H1 (cell line): ENCODE measurements around the gene EEF2K. TPM values are rescaled to one million over a fixed set of nuclear protein-coding genes. Genes with fewer than 3 reads are reported as not detected.

Source experiments
- ATF3 ChIP-seq: IDR thresholded peaks from 2 replicates; pipeline ENCODE4 v1.6.1; 2011; ENCODE audit warnings: low read depth, mild to moderate bottlenecking, low read length; ENCODE audit not compliant: insufficient read depth
- CHD1 ChIP-seq: IDR thresholded peaks from 2 replicates; pipeline ENCODE4 v1.6.1; 2012; ENCODE audit warnings: low read depth, low read length, improper control_type of control experiment
- CTBP2 ChIP-seq: IDR thresholded peaks from 2 replicates; pipeline ENCODE4 v1.7.0; 2011; ENCODE audit warnings: borderline replicate concordance, mild to moderate bottlenecking, moderate library complexity, mixed read lengths, low read length; ENCODE audit not compliant: insufficient read depth, insufficient read length
- HDAC2 ChIP-seq, 2 experiments: fragments of 300-600 bp in 1 of 2; sonication (generic) in 1 of 2; IDR thresholded peaks; 2 replicates each; pipeline ENCODE4 v1.6.1; 2011 to 2012; ENCODE audit warnings: low read depth in 2 of 2, low read length in 2 of 2, mild to moderate bottlenecking in 2 of 2, moderate library complexity in 2 of 2, borderline replicate concordance in 1 of 2, inconsistent platforms in 1 of 2
- KDM1A ChIP-seq: fragments of 200-600, 300-600 bp; sonication (generic); IDR thresholded peaks from 2 replicates; pipeline ENCODE4 v1.7.1; 2016; ENCODE audit warnings: mild to moderate bottlenecking, low read length, borderline replicate concordance
- KDM4A ChIP-seq: IDR thresholded peaks from one replicate; pipeline ENCODE4 v1.7.1; 2012; ENCODE audit warnings: low read depth, mild to moderate bottlenecking, moderate library complexity, low read length, inconsistent platforms; ENCODE audit not compliant: severe bottlenecking
- KDM5A ChIP-seq: fragments of 200-600 bp; IDR thresholded peaks from 2 replicates; pipeline ENCODE4 v1.7.1; 2012; ENCODE audit warnings: mild to moderate bottlenecking, low read length, inconsistent platforms, mixed read lengths
- NRF1 ChIP-seq: IDR thresholded peaks from 2 replicates; pipeline ENCODE4 v1.6.1; 2011; ENCODE audit warnings: mild to moderate bottlenecking, low read depth, low read length, improper control_type of control experiment
- PHF8 ChIP-seq: fragments of 200-600 bp; sonication (generic); conservative IDR thresholded peaks from 2 replicates; pipeline ENCODE4 v1.7.1; 2012; ENCODE audit warnings: low read depth, mild to moderate bottlenecking, inconsistent platforms, low read length, moderate library complexity
- POLR2AphosphoS5 ChIP-seq: IDR thresholded peaks from 2 replicates; pipeline ENCODE4 v1.6.1; 2011; ENCODE audit warnings: low read depth, low read length
- RFX5 ChIP-seq: IDR thresholded peaks from 2 replicates; pipeline ENCODE4 v1.6.1; 2011; ENCODE audit warnings: low read depth, low read length, improper control_type of control experiment, borderline replicate concordance
- RNF2 ChIP-seq: fragments of 200-900, 300-1000 bp; sonication (generic); IDR thresholded peaks from 2 replicates; pipeline ENCODE4 v1.7.1; 2016; ENCODE audit warnings: borderline replicate concordance, low read depth, mild to moderate bottlenecking, antibody characterized with exemption, low read length; ENCODE audit not compliant: poor library complexity, severe bottlenecking; ENCODE audit errors: missing control alignments
- RXRA ChIP-seq: IDR thresholded peaks from 2 replicates; pipeline ENCODE4 v1.6.1; 2011; ENCODE audit warnings: low read depth, mild to moderate bottlenecking, low read length, moderate library complexity; ENCODE audit not compliant: insufficient read depth
- SAP30 ChIP-seq: fragments of 300-600 bp; sonication (generic); IDR thresholded peaks from 2 replicates; pipeline ENCODE4 v1.7.1; 2012; ENCODE audit warnings: low read length, moderate library complexity, mild to moderate bottlenecking, inconsistent platforms; ENCODE audit not compliant: insufficient read depth, insufficient replicate concordance
- SIN3A ChIP-seq, 2 experiments: IDR thresholded peaks in 1 of 2; conservative IDR thresholded peaks in 1 of 2; 2 replicates each; pipeline ENCODE4 v1.6.1; 2011 to 2012; ENCODE audit warnings: low read length in 2 of 2, improper control_type of control experiment in 1 of 2, low read depth in 1 of 2, mild to moderate bottlenecking in 1 of 2
- SIRT6 ChIP-seq: IDR thresholded peaks from one replicate; pipeline ENCODE4 v1.7.1; 2012; ENCODE audit warnings: low read length, inconsistent platforms
- SIX5 ChIP-seq: IDR thresholded peaks from 2 replicates; pipeline ENCODE4 v1.6.1; 2011; ENCODE audit warnings: mild to moderate bottlenecking, low read depth, low read length
- SP2 ChIP-seq: IDR thresholded peaks from 2 replicates; pipeline ENCODE4 v1.6.1; 2012; ENCODE audit warnings: mild to moderate bottlenecking, low read length, inconsistent platforms
- SP4 ChIP-seq: IDR thresholded peaks from 2 replicates; pipeline ENCODE4 v1.6.1; 2012; ENCODE audit warnings: low read length, inconsistent platforms
- TCF12 ChIP-seq: IDR thresholded peaks from 2 replicates; pipeline ENCODE4 v1.6.1; 2011; ENCODE audit warnings: low read depth, mild to moderate bottlenecking, low read length
- TEAD4 ChIP-seq: IDR thresholded peaks from 2 replicates; pipeline ENCODE4 v1.6.1; 2012; ENCODE audit warnings: low read depth, low read length, inconsistent platforms, mixed read lengths
- YY1 ChIP-seq: IDR thresholded peaks from 2 replicates; pipeline ENCODE4 v1.6.1; 2011; ENCODE audit warnings: low read depth, mild to moderate bottlenecking, low read length
- ZNF274 ChIP-seq: IDR thresholded peaks from 2 replicates; pipeline ENCODE4 v1.7.0; 2012; ENCODE audit warnings: low read length, borderline replicate concordance; ENCODE audit errors: extremely low read depth
- polyA plus RNA-seq, 7 experiments: library from polyadenylated mRNA; depleted of rRNA in 3 of 7; stranded (reverse) in 5 of 7; unstranded in 2 of 7; fragments of >200 nt in 5 of 7; fragments of 200-250 nt in 2 of 7; gene quantifications; 1 replicate in 5 of 7; 2 replicates in 1 of 7; 4 replicates in 1 of 7; pipeline versions ENCODE4 v1.2.1 to v1.2.3, GENCODE V29; 2011 to 2013; ENCODE audit warnings: missing spikeins in 2 of 7, mixed read lengths in 2 of 7
- total RNA-seq: library from RNA; stranded (reverse); fragmentation: NEBNext Ultra II Directional; extraction: Animal tissue kit (Norgen Biotek cat#: 25700); gene quantifications from 2 replicates; pipeline ENCODE4 v1.2.1, GENCODE V29; 2021

EEF2K gene
- total and polyA plus RNA-seq, 2 of the 8 experiments (the other 6 are each of a cell fraction or from before 2014, with no cell fraction given), result 14.9 to 30.2 TPM

GRCh38 chr16:22190081-22190775, 15.8 kb upstream of the EEF2K start (continued):
- TF ChIP-seq SP4 (no peak; the same call in 1 of the 2 replicates), CTBP2 (no peak), TEAD4 (no peak), SAP30 (no peak), NRF1 (no peak), RFX5 (no peak), ZNF274 (no peak), ATF3 (no peak), SP2 (no peak), TCF12 (no peak), SIRT6 (no peak), PHF8 (peak; percentile 67; the same call in 1 of the 2 replicates), SIN3A (conservative IDR thresholded peaks at IDR 0.05 in 1 of 2, IDR thresholded peaks at IDR 0.05 in 1 of 2; ENCODE audit: low read depth in 1 of 2, low read length in 2 of 2) (peak in 1 of 2 experiments; percentile 40; a peak in 2 of 4 replicates), RNF2 (no peak), POLR2AphosphoS5 (peak; percentile 50; the same call in 1 of the 2 replicates), KDM5A (no peak), KDM4A (peak; percentile 95), SIX5 (no peak), RXRA (no peak), KDM1A (no peak), CHD1 (no peak), YY1 (no peak), HDAC2 (IDR thresholded peaks at IDR 0.05; ENCODE audit: borderline replicate concordance in 1 of 2, low read depth in 2 of 2, low read length in 2 of 2) (peak in 1 of 2 experiments; percentile 69; a peak in 1 of 4 replicates)
